ENCODE measurements around the gene MAP3K13. TPM values are rescaled to one million over a fixed set of nuclear protein-coding genes. Genes with fewer than 3 reads are reported as not detected.
"Not testable (repeated sequence)": the region's sequence is repeated elsewhere in the genome, so short reads cannot be mapped to it uniquely, and the experiment has no call there.

MAP3K13 gene
- total RNA-seq, 1 experiment from 2014 or later, result 24.4 TPM

GRCh38 chr3:185371306-185372074 lies 8.6 kb downstream of the MAP3K13 start:
- Histone ChIP-seq H3K9ac (ENCODE audit: low read length) (no peak overlapping the region), H3K27ac (ENCODE audit: low read length) (no peak overlapping the region), H3K4me1 (ENCODE audit: insufficient read depth, low read length) (peaks cover 9% of the 10 kb centered on the region), H3F3A (ENCODE audit: low read length, unreplicated experiment) (no peaks in the 10 kb centered on the region), H3K9me3 (ENCODE audit: low read length) (no peaks in the 10 kb centered on the region), H3K4me3 (ENCODE audit: low read length) (no peak overlapping the region), H3K79me2 (ENCODE audit: low read length) (no peaks in the 10 kb centered on the region), H3K9me2 (replicated peaks; ENCODE audit: low read length) (no peaks in the 10 kb centered on the region), H3K27me3 (ENCODE audit: low read length) (no peaks in the 10 kb centered on the region), H3K36me3 (ENCODE audit: low read depth, low read length) (no peaks in the 10 kb centered on the region), H3K4me2 (ENCODE audit: low read length) (no peak overlapping the region), H2AFZ (ENCODE audit: low read length) (no peak overlapping the region), H4K20me1 (ENCODE audit: low read length) (no peaks in the 10 kb centered on the region)
- CTCF ChIA-PET, result no interaction called here
- no peak for DNase-seq
- POLR2A ChIA-PET (ENCODE audit: unreplicated experiment), result no interaction called here
- no TSS peak for BruUV-seq (replicated peaks)
- TF ChIP-seq EZH2 (IDR thresholded peaks at IDR 0.05; ENCODE audit: low read length, unreplicated experiment) (no peak), CTCF (conservative IDR thresholded peaks at IDR 0.05; ENCODE audit: low read depth, low read length) (no peak), EZH2phosphoT487 (IDR thresholded peaks at IDR 0.05; ENCODE audit: borderline replicate concordance, low read length) (no peak)
- intact Hi-C loops (cut with micrococcal nuclease), result no loop called here
- ATAC-seq, result no peak

GRCh38 chr3:185381320-185382058 lies 18.6 kb downstream of the MAP3K13 start:
- no peaks in the 10 kb centered on the region for H3K4me1 ChIP-seq (ENCODE audit: insufficient read depth, low read length)
- no peak overlapping the region for H2AFZ ChIP-seq (ENCODE audit: low read length)
- ATAC-seq (no peak), DNase-seq (no peak)
- H3K9me3 ChIP-seq (ENCODE audit: low read length), result no peaks in the 10 kb centered on the region
- H4K20me1 ChIP-seq (ENCODE audit: low read length), result no peaks in the 10 kb centered on the region
- BruUV-seq (replicated peaks), result no TSS peak
- H3K36me3 ChIP-seq (ENCODE audit: low read depth, low read length), result no peaks in the 10 kb centered on the region
- intact Hi-C loops (cut with micrococcal nuclease), result no loop called here
- no peak for TF ChIP-seq EZH2 (IDR thresholded peaks at IDR 0.05; ENCODE audit: low read length, unreplicated experiment)
- TF ChIP-seq CTCF (conservative IDR thresholded peaks at IDR 0.05; ENCODE audit: low read depth, low read length), result no peak
- TF ChIP-seq EZH2phosphoT487 (IDR thresholded peaks at IDR 0.05; ENCODE audit: borderline replicate concordance, low read length), result no peak
- no peaks in the 10 kb centered on the region for H3K9me2 ChIP-seq (replicated peaks; ENCODE audit: low read length)
- H3K79me2 ChIP-seq (ENCODE audit: low read length), result no peaks in the 10 kb centered on the region
- no peak overlapping the region for H3K27ac ChIP-seq (ENCODE audit: low read length)
- no peak overlapping the region for H3K4me3 ChIP-seq (ENCODE audit: low read length)
- H3K9ac ChIP-seq (ENCODE audit: low read length), result no peak overlapping the region
- no peaks in the 10 kb centered on the region for H3F3A ChIP-seq (ENCODE audit: low read length, unreplicated experiment)
- no peaks in the 10 kb centered on the region for H3K27me3 ChIP-seq (ENCODE audit: low read length)
- ChIA-PET POLR2A (ENCODE audit: unreplicated experiment) (no interaction called here), CTCF (no interaction called here)
- no peak overlapping the region for H3K4me2 ChIP-seq (ENCODE audit: low read length)

- H2AFZ ChIP-seq (ENCODE audit: low read length), result no peak overlapping the region
- no peaks in the 10 kb centered on the region for H4K20me1 ChIP-seq (ENCODE audit: low read length)
- H3K4me3 ChIP-seq (ENCODE audit: low read length), result no peak overlapping the region
- H3F3A ChIP-seq (ENCODE audit: low read length, unreplicated experiment), result no peaks in the 10 kb centered on the region
- CTCF ChIA-PET, result no interaction called here
- H3K79me2 ChIP-seq (ENCODE audit: low read length), result no peaks in the 10 kb centered on the region
- intact Hi-C loops (cut with micrococcal nuclease), result no loop called here
- no peaks in the 10 kb centered on the region for H3K9me2 ChIP-seq (replicated peaks; ENCODE audit: low read length)
- no peaks in the 10 kb centered on the region for H3K4me1 ChIP-seq (ENCODE audit: insufficient read depth, low read length)
- no peaks in the 10 kb centered on the region for H3K27me3 ChIP-seq (ENCODE audit: low read length)
- POLR2A ChIA-PET (ENCODE audit: unreplicated experiment), result no interaction called here
- H3K9me3 ChIP-seq (ENCODE audit: low read length), result no peaks in the 10 kb centered on the region
- no peak for ATAC-seq
- no peak for TF ChIP-seq EZH2 (IDR thresholded peaks at IDR 0.05; ENCODE audit: low read length, unreplicated experiment)
- no peak for TF ChIP-seq EZH2phosphoT487 (IDR thresholded peaks at IDR 0.05; ENCODE audit: borderline replicate concordance, low read length)
- no peak for TF ChIP-seq CTCF (conservative IDR thresholded peaks at IDR 0.05; ENCODE audit: low read depth, low read length)
- no peak for DNase-seq
- H3K9ac ChIP-seq (ENCODE audit: low read length), result no peak overlapping the region
- no peak overlapping the region for H3K27ac ChIP-seq (ENCODE audit: low read length)
- no TSS peak for BruUV-seq (replicated peaks)
- no peaks in the 10 kb centered on the region for H3K36me3 ChIP-seq (ENCODE audit: low read depth, low read length)
- no peak overlapping the region for H3K4me2 ChIP-seq (ENCODE audit: low read length)
Observed at GRCh38 chr3:185382154-185382553, 19.2 kb downstream of the MAP3K13 start.

- H3K4me1 ChIP-seq (ENCODE audit: insufficient read depth, low read length); CTCF ChIA-PET; POLR2A ChIA-PET (ENCODE audit: unreplicated experiment); H3K36me3 ChIP-seq (ENCODE audit: low read depth, low read length); H3K9me3 ChIP-seq (ENCODE audit: low read length); H4K20me1 ChIP-seq (ENCODE audit: low read length); H3K27me3 ChIP-seq (ENCODE audit: low read length); H3K4me3 ChIP-seq (ENCODE audit: low read length); H3F3A ChIP-seq (ENCODE audit: low read length, unreplicated experiment); H3K9me2 ChIP-seq (replicated peaks; ENCODE audit: low read length); H3K9ac ChIP-seq (ENCODE audit: low read length); H3K4me2 ChIP-seq (ENCODE audit: low read length); H3K27ac ChIP-seq (ENCODE audit: low read length); H3K79me2 ChIP-seq (ENCODE audit: low read length); ATAC-seq; DNase-seq; intact Hi-C loops (cut with micrococcal nuclease); BruUV-seq (replicated peaks); H2AFZ ChIP-seq (ENCODE audit: low read length): not testable (repeated sequence)
Observed at GRCh38 chr3:185386515-185386914, 23.6 kb downstream of the MAP3K13 start.
